IPS-NIHi11 (cell line): ENCODE results near the gene CFAP99.
"Not testable (repeated sequence)": the region's sequence is repeated elsewhere in the genome, so short reads cannot be mapped to it uniquely, and the experiment has no call there.

Experiments used
- DNase-seq: peaks from one replicate; pipeline ENCODE4 v3.0.0; 2012; ENCODE audit warnings: mixed read lengths, low spot score

Gene CFAP99

DNA sequence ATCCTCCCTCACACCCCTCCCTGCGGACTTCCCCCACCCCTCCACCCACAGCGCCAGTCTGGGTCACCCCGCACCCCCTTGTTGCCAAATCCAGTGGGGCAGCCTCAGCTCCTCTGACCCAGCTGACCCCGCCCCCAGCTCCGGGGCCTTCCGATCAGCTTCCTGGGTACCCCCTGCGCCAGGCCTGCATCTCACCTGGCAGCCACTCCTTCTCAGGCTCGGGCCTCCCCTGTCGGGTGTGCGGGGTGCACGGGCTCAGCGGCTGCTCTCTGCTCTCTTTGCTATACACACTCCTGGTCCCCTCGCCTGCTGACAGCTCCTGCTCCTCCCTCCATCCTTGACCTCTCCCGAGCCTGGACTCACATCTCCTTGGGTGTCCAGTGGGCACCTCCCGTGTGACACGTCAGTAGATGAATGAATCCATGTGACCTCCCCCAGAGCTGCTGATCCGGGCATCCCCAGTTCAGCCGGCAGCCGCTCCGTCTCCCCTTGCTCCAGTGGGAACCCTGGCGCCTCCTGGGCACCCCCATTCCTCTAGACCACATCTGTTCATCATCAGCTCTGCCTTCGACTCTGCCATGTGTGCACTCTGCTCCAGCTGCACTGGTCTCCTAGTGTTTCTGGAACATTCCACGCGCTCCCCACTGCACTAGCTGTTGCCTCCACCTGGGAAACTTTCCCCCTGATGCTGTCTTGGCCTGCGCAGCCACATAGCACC lies 9.9 kb downstream of the CFAP99 start:
- DNase-seq = no peak

DNA sequence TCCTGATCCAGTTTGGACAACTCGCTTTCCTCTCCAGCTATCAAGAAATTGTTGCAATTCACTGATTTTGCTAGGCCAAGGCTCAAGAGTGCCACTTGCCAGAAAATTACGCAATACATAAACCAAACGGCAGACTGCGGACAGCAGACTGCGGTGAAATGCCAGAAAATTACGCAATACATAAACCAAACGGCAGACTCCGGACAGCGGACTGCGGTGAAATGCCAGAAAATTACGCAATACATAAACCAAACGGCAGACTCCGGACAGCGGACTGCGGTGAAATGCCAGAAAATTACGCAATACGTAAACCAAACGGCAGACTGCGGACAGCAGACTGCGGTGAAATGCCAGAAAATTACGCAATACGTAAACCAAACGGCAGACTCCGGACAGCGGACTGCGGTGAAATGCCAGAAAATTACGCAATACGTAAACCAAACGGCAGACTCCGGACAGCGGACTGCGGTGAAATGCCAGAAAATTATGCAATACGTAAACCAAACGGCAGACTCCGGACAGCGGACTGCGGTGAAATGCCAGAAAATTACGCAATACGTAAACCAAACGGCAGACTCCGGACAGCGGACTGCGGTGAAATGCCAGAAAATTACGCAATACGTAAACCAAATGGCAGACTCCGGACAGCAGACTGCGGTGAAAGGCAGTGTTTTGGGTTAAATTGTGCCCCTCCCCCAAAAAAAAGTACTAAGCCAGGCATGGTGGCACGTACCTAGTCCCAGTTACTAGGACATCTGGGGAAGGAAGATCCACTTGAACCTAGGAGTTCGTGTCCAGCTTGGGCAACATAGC lies 11.4 kb downstream of the CFAP99 start:
- DNase-seq = not testable (repeated sequence)

DNA sequence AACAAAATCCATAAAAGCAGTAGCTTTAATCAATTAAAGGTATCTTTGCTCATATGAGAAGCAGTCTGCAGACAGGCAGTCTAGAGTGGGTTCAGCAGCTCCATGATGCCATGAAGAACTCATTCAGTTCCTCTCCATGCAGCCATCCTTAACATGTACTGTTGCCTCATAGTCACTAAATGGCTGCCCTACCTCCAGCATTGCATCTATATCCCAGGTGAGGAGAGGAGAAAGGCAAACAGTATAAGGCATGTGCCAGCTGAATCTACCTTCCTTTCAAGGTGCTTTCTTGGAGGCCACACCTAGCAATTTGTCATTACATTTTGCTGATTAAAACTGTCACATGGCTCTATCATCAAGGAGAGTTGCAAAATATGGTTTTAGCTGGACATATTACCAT lies 13.2 kb downstream of the CFAP99 start:
- no peak for DNase-seq

DNA sequence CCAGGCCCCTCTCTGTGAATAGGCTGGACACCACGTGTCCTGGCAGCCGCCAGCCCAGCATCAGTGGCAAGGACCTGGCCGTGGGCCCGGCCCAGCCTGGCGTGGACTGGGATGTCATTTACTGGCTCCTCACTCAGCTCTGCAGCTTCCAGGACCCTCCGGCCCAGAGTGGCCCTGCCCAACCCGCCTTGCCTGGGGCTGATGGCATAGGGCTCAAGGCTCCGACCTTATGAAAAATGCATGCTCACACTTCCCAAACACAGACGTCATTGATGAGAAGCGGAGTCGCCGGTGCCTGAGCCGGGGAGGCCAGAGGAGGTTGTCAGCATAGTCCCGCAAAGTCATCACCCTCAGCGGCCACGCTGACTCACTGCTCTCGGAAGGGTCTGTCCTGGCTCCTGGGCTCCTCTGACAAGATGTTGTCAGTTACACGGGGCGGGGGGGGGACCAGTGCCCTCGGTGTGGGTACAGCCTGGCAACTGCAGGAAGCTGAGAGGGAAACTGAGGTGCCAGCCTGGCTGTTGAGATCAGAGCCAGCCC lies 14.3 kb downstream of the CFAP99 start:
- DNase-seq = no peak

DNA sequence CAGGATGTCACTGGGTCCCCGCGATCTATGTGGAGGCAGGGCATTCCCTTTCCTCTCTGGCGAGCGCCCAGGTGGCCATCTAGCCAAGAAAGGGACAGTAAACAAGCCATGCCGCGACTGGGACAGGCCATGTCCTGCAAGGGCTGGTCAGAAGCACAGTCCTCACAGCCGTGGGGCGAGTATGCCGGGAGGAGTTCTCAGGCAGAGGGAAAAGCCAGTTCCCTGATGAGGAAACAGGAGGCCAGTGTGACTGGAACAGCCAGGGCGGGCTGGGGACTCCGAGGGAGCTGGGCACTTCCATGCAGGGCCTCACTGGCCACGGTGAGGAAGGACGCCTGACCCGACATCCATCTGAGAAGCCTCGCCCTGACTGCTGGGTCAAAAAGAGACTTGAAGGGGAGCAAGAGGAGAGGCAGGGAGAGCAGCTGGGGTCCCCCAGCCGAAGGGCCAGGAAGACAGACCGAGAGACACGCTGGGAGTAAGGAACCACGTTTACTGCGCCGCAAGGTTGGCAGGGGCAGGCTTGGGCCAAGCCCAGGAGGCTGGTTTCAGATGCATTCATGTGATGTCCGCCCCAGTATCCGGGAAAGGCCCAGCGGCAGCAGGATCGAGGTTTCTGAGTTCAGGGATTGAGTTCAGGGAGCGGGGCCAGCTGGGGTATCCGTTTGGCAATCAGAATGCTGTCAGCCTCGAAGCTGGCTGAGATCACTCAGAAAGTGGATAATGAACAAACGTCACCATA lies 15.0 kb downstream of the CFAP99 start:
- no peak for DNase-seq

DNA sequence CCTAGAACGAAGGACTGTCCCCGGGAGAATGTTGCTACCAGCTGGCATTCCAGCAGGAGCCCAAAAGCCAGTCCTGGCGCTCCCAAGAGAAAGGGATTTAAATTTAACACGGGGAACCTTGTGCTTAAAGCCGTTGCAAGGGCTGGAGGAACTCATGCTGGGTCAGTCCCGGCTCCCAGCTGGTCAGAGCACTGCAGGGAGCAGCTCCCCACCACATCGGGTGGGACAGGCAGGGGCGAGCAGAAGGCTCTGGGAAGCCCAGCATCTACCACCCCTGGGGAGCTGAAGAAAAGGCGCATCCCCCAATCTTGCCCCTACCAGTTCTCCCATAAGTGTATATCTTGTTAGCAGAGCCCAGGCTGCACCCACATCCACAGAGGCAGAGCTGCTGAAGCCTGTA lies 15.7 kb downstream of the CFAP99 start:
- no peak for DNase-seq

DNA sequence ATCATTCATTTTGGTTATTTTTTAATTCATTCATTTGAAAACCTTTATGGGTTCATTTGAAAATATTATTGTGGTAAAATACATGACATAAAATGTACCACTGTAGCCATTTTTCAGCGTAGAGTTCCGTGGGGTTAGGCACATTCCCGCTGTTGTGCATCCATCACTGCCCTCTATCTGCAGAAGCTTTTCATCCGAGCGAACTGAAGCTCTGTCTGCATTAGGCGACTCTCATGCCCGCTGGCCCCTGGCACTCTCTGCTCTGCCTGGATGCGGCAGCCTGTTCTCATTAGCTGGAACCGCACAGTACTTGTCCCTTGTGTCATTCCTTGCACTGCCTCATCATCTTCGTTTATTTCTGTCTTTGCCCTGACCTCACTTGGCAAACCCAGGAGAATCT lies 17.5 kb downstream of the CFAP99 start:
- DNase-seq = no peak

DNA sequence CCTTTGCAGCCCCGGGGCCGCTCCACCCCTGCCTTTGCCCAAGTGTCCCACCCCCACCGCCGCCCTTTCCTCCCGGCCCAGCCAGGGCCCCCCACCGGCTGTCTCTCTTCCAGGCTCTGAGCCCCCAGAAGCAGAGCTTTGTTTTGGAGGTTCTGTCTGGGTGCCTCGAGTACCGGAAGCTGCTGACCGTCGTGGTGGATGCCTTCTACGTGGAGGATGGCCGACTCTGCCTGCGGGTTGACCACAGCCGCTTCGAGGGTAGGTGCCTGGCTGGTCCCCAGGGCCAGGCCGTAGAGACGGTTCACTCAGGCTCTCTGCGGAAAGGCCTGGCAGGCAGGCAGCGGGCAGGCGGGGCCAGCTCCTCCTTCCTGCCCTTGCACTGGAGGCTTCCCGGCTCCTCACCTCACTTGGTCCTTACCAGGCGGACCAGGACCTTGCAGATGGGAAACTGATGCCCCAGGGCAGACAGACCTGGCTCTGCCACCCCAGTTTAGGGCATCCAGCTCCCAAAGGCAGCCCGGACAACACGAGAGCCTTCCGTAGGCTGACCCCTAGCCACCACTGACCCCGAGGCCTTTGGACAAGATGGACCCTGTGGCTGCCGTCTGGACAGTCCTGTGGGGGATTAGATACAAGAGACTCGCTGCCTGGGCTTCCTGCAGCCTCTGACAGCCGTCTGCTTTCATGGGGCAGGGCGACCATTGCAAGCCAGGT lies 18.2 kb downstream of the CFAP99 start:
- no peak for DNase-seq

DNA sequence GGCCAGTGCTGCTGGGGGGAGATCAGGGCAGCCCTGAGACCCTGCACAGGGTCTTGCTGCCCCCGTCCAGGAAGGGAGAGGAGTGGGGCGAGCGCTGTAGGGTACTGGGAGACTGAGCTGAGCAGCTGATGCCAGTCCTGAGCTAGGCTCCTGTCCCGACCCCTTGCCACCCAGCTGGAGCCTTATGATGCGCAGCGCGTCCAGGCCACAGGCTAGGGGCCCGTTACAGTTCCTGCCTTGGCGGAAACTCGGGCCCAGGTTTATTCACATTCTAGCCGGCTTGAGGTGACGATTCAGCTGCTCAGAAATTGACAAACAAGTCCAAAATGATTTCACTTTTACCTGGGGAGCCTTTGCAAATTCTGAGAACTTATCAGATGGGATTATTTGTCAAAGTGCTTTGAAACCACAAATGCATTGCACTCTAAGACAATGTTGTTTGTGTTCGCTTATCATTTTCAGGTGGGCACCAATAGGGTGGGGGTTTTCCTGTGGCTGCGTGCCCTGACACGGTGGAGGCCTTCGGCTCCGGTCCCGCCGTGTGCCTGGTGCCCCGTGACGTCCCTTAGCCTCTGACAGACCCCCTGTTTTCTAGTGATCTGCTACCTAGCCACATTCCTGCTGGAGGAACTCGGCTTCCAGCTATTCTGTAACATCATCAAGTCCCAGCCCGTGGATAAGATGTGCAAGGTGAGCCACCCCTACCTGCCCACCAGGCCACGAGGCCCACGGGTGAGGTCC lies 18.9 kb downstream of the CFAP99 start:
- no peak for DNase-seq

DNA sequence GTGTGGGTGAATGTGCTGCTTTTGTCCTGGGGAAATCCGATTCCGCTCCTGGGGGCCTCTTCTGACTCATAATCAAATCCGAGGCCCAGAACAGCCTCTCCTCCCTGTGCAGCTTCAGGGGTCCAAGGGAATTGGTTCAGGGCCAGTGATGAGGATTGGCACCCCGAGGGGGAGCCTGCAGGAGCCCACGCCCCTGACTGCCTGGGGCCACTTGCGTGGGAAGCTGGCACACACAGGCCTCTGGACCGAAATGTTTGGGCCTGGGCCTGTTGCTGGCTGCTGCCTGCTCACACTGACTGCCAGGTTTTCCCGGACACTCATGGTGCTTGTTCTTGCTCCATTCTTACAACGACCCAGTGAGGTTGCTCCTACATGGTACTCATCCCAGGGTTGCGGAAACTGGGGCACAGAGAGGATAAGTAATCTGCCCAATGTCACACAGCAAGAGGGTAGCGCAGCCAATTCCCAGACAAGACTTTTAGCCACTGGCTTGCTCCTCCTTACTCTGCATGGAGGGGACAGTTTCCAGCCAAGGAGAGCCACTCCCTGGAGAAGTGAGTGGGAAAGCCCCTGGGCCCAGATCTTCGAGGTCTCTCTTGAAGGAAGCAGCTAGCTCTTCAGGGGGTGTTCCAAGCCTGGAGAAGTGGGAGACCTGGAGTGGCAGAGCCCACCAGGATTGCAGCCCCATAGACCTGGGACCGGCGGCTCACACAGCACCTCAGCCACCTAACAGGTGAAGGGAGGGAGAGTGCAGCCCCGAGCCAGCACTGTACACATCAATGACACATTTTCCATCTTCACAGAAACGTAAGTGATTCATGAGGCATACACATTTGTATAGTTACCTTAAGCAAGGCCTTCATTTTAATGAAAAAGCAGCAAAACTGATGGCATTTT lies 20.3 kb downstream of the CFAP99 start:
- DNase-seq = no peak

DNA sequence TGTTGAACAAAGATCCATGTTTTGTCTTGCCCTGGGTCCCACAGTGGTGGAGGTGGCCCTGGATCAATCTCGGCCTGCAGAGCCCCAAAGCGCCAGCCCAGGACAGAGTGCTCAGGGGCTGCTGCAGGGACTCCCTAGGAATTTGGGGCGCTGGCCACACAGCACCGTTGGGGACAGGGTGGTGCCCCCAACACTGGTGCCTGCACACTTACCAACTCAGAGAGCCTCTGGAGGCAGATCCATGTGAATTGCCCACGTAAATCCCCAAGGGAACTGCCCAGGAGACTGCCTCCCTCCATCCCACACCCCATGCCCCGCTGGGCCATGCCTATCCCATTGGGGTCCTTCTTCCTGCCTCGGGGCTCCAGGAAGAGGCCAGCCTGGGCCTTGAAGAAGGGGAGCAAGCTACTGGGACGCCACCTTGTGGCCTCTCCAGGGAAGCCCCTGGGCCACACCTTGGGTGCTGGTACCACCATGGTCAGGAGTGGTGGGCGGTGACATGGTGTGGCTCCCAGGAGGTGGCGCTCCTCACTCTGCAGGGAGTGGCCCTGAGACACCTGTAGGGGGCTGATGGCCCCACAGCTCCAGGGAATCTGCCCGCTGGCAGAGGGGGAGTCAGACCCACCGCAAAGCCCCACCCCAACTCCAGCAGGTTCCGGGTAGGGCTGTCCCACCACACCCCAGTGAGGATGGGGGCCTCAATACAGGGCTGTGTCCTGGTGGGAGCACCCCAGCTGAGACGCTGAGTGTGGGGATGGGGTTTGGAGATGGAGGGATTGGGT lies 22.8 kb downstream of the CFAP99 start:
- peak; percentile 93 for DNase-seq

DNA sequence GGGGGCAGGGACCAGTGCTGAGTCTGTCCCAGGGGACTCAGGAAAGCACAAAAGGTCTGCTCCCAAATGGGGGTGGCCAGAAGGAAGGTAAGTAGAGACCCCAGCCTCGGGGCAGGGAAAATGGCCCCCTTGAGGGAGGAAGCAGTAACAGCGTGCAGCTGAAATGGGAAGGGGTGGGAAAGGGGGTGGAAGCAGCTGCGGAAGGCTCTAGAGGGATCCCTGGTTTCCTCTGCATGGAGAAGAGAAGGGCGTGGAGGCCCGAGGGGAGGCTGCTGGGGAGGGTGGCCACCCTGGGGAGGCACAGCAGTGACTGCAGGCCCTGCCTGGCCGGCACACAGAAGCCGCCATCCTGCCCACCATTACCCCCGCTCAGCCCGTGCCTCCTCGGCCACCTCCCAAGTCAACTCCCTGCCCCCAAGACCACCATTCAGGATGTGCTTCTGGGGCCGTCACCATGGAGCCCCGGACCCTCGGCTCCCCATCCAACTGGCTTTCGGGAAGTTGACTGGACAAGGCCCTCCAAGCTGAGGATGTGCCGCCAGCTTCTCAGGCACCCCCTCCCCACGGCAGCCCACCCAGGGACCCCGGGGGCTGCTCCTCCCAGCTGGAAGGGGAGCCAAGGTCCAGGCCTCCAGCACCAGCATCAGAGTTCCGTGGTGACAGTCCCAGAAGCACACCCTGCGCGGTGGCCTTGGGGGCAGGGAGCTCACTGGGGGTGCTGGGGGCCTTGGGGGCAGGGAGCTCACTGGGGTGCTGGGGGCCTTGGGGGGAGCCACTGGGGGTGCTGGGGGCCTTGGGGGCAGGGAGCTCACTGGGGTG lies 23.6 kb downstream of the CFAP99 start:
- DNase-seq = peak; percentile 77

DNA sequence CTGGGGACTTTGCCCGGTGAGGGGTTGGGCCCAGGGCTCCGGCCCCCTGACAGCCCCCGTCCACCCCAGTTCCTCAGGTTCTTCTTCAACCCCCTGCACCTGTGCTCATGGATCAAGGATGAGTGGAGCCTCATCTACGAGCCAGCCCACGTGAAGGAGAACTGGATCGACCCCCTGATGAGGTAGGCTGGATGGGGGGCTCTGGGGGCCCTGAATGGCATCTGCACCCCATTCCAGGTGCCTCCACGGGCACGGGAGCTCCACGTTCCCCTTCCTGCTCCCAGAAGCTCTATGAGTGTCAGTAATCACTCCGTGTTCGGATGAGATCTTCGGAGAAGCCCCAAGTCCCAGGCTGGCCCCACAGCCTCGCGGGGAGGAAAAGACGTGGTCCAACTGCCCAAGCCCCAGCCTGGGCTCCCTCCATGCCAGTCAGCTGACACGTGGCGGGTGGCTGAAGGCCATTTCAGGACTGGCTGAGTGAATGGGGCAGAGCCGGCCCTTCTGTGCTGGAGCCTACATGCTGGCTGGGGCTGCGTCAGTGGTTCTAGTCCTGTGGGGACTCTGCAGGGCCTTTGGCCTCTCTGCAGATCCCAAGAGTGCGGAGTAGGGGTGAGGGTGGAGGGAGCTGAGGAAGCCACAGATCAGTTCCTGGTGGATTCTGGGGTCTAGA lies 24.4 kb downstream of the CFAP99 start:
- no peak for DNase-seq

DNA sequence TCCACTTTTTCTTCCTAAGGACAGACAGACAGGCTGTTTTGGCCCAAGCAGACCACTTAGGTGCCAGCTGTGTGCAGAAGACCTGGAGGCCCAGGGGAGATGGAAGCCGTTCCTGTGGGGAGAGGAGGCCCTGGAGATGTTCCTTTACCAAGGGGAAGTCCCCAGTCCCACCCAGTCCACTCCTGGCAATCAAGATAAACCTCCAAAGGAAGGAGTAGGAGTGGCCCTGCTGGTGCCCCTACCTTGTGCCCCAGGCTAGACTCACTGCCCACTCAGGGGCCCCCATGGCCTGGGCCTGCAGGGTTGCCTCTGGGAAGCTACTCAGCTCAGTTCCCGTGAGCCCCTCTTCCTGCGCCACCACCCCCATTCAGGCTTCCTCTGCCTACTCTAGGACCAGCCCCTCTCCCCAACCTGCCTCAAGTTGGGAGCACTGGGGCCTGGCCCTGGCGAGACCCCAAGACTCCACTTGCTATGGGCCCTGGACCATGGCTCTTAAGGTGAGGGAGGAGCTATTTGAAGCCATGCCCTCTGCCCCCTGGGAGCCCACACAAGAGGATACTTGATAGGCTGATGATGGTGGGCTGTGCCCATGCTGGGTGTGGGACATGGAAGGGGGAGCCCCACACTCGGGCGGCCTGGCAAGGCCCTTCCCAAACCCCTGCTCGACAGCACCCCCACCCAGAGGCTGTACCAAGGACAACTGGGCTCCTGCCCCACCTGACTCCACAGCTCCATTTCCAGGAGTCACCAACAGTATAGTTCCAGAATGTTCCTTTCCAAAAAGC lies 25.4 kb downstream of the CFAP99 start:
- no peak for DNase-seq

DNA sequence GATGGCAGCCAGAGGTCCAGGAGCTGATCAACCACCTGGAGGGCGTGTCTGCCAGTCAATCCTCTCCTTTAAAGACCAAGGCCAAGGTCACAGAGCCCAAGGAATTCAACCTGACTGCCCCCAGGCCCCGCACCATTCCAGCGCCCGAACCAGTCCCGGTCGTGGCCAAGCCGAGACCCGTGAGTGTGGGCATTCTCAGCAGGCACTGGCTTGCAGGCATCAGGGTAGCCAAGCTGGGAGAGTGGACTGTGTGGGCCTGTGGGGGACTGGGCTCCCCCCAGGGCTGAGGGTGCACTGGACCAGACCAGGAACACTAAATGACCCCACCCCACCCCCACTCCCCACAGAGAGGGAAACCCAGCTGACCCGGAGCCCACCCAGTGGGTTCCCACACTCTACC lies 26.4 kb downstream of the CFAP99 start:
- no peak for DNase-seq

DNA sequence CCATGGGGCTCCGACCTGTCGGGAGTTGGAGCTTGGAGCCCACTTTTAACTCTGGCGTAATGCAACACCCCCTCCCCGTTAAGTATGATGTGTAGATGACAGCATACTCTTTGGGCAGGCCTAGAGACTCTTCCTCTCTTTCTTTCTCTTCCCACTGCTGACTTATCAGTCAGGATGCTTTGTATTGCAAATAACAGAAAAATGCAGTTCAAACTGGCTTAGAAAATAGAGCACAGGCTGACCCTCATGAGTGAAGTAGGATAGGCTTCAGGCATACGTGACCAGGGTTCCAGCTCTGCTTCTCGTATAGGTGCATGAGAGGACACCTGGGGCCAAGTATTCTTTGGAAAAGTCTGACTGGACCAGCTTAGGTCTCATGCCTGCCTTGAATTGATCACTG lies 26.8 kb downstream of the CFAP99 start:
- no peak for DNase-seq
